H1 (cell line): Measurements from ENCODE around the gene MACF1. TPM values are rescaled to one million over a fixed set of nuclear protein-coding genes. Genes with fewer than 3 reads are reported as not detected.

Source experiments
- KDM4A ChIP-seq: IDR thresholded peaks from one replicate; pipeline ENCODE4 v1.7.1; 2012; ENCODE audit warnings: low read depth, mild to moderate bottlenecking, moderate library complexity, low read length, inconsistent platforms; ENCODE audit not compliant: severe bottlenecking
- PHF8 ChIP-seq: fragments of 200-600 bp; sonication (generic); conservative IDR thresholded peaks from 2 replicates; pipeline ENCODE4 v1.7.1; 2012; ENCODE audit warnings: low read depth, mild to moderate bottlenecking, inconsistent platforms, low read length, moderate library complexity
- POU5F1 ChIP-seq: IDR thresholded peaks from 2 replicates; pipeline ENCODE4 v1.6.1; 2011; ENCODE audit warnings: low read depth, mild to moderate bottlenecking, low read length, moderate library complexity
- RAD21 ChIP-seq, 2 experiments: IDR thresholded peaks in 1 of 2; conservative IDR thresholded peaks in 1 of 2; 2 replicates each; pipeline ENCODE4 v1.6.1; 2011; ENCODE audit warnings: low read depth in 2 of 2, low read length in 2 of 2, improper control_type of control experiment in 1 of 2, inconsistent platforms in 1 of 2, mild to moderate bottlenecking in 1 of 2, moderate library complexity in 1 of 2
- polyA plus RNA-seq, 7 experiments: library from polyadenylated mRNA; depleted of rRNA in 3 of 7; stranded (reverse) in 5 of 7; unstranded in 2 of 7; fragments of >200 nt in 5 of 7; fragments of 200-250 nt in 2 of 7; gene quantifications; 1 replicate in 5 of 7; 2 replicates in 1 of 7; 4 replicates in 1 of 7; pipeline versions ENCODE4 v1.2.1 to v1.2.3, GENCODE V29; 2011 to 2013; ENCODE audit warnings: missing spikeins in 2 of 7, mixed read lengths in 2 of 7
- total RNA-seq: library from RNA; stranded (reverse); fragmentation: NEBNext Ultra II Directional; extraction: Animal tissue kit (Norgen Biotek cat#: 25700); gene quantifications from 2 replicates; pipeline ENCODE4 v1.2.1, GENCODE V29; 2021
- TF ChIP-seq, protein P1 (sequence below): fragments of 300-600 bp; sonication (generic); IDR thresholded peaks from 2 replicates; pipeline ENCODE4 v1.7.1; 2012; ENCODE audit warnings: low read length, moderate library complexity, mild to moderate bottlenecking, inconsistent platforms; ENCODE audit not compliant: insufficient replicate concordance

Gene MACF1
- total and polyA plus RNA-seq, 2 of the 8 experiments (the other 6 are each of a cell fraction or from before 2014, with no cell fraction given), result 59.8 to 285 TPM

DNA sequence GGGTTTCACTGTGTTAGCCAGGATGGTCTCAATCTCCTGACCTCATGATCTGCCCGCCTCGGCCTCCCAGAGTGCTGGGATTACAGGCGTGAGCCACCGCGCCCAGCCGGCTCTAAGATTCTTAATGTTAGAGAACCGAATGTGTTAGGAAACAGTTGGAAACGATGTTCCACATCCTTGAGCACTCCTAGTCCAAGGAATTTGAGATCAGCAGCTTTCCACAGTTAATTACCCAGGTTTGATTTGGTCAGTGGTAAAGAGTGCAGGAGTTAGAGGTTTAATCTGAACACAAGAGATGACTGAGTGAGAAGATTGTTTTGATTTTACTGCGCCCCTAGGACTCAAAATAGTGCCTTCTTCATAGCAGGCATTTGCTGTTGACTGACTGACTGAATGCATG, 211.1 kb downstream of the MACF1 start (continued):
- TF ChIP-seq, protein P1, sequence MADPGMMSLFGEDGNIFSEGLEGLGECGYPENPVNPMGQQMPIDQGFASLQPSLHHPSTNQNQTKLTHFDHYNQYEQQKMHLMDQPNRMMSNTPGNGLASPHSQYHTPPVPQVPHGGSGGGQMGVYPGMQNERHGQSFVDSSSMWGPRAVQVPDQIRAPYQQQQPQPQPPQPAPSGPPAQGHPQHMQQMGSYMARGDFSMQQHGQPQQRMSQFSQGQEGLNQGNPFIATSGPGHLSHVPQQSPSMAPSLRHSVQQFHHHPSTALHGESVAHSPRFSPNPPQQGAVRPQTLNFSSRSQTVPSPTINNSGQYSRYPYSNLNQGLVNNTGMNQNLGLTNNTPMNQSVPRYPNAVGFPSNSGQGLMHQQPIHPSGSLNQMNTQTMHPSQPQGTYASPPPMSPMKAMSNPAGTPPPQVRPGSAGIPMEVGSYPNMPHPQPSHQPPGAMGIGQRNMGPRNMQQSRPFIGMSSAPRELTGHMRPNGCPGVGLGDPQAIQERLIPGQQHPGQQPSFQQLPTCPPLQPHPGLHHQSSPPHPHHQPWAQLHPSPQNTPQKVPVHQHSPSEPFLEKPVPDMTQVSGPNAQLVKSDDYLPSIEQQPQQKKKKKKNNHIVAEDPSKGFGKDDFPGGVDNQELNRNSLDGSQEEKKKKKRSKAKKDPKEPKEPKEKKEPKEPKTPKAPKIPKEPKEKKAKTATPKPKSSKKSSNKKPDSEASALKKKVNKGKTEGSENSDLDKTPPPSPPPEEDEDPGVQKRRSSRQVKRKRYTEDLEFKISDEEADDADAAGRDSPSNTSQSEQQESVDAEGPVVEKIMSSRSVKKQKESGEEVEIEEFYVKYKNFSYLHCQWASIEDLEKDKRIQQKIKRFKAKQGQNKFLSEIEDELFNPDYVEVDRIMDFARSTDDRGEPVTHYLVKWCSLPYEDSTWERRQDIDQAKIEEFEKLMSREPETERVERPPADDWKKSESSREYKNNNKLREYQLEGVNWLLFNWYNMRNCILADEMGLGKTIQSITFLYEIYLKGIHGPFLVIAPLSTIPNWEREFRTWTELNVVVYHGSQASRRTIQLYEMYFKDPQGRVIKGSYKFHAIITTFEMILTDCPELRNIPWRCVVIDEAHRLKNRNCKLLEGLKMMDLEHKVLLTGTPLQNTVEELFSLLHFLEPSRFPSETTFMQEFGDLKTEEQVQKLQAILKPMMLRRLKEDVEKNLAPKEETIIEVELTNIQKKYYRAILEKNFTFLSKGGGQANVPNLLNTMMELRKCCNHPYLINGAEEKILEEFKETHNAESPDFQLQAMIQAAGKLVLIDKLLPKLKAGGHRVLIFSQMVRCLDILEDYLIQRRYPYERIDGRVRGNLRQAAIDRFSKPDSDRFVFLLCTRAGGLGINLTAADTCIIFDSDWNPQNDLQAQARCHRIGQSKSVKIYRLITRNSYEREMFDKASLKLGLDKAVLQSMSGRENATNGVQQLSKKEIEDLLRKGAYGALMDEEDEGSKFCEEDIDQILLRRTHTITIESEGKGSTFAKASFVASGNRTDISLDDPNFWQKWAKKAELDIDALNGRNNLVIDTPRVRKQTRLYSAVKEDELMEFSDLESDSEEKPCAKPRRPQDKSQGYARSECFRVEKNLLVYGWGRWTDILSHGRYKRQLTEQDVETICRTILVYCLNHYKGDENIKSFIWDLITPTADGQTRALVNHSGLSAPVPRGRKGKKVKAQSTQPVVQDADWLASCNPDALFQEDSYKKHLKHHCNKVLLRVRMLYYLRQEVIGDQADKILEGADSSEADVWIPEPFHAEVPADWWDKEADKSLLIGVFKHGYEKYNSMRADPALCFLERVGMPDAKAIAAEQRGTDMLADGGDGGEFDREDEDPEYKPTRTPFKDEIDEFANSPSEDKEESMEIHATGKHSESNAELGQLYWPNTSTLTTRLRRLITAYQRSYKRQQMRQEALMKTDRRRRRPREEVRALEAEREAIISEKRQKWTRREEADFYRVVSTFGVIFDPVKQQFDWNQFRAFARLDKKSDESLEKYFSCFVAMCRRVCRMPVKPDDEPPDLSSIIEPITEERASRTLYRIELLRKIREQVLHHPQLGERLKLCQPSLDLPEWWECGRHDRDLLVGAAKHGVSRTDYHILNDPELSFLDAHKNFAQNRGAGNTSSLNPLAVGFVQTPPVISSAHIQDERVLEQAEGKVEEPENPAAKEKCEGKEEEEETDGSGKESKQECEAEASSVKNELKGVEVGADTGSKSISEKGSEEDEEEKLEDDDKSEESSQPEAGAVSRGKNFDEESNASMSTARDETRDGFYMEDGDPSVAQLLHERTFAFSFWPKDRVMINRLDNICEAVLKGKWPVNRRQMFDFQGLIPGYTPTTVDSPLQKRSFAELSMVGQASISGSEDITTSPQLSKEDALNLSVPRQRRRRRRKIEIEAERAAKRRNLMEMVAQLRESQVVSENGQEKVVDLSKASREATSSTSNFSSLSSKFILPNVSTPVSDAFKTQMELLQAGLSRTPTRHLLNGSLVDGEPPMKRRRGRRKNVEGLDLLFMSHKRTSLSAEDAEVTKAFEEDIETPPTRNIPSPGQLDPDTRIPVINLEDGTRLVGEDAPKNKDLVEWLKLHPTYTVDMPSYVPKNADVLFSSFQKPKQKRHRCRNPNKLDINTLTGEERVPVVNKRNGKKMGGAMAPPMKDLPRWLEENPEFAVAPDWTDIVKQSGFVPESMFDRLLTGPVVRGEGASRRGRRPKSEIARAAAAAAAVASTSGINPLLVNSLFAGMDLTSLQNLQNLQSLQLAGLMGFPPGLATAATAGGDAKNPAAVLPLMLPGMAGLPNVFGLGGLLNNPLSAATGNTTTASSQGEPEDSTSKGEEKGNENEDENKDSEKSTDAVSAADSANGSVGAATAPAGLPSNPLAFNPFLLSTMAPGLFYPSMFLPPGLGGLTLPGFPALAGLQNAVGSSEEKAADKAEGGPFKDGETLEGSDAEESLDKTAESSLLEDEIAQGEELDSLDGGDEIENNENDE, result no peak
- no peak for TF ChIP-seq POU5F1
- TF ChIP-seq KDM4A, result no peak
- TF ChIP-seq PHF8, result no peak
- no peak for TF ChIP-seq RAD21 (IDR thresholded peaks at IDR 0.05 in 1 of 2, conservative IDR thresholded peaks at IDR 0.05 in 1 of 2; ENCODE audit: low read depth in 2 of 2, low read length in 2 of 2)
